Lower leg skin (tissue), 4 donors: ENCODE measurements around the gene MSMP. TPM values are rescaled to one million over a fixed set of nuclear protein-coding genes. Genes with fewer than 3 reads are reported as not detected.

Source experiments
- DNase-seq, 2 donors: peaks; one replicate each; pipeline ENCODE4 v3.0.0-alpha.2; 2019; ENCODE audit warnings: low spot score in 2 of 2
- H3K4me3 ChIP-seq: fragments of 200-600 bp; sonication (generic); 2 replicates; pipeline ENCODE4 v1.5.1; 2017; ENCODE audit warnings: mild to moderate bottlenecking, low read depth; ENCODE audit not compliant: poor library complexity, severe bottlenecking
- CTCF ChIP-seq, 3 donors: fragments of 450-650 bp; IDR thresholded peaks; one replicate each; pipeline ENCODE4 v1.5.1; 2016; ENCODE audit warnings: antibody characterized with exemption in 3 of 3, mild to moderate bottlenecking in 3 of 3, moderate library complexity in 2 of 3
- POLR2A ChIP-seq, 2 donors: fragments of 450-650 bp; IDR thresholded peaks; one replicate each; pipeline ENCODE4 v1.6.1; 2016 to 2017; ENCODE audit warnings: antibody characterized with exemption in 2 of 2, mild to moderate bottlenecking in 1 of 2, moderate library complexity in 1 of 2
- WGBS, 2 donors: methylation state at CpG; one replicate each; pipeline ENCODE4 v1.1.5; 2018; 5-methylcytosine and 5-hydroxymethylcytosine counted together
- intact Hi-C: fragments of 100-400 bp; cut with DNase I; formaldehyde crosslinking; loops from one replicate; pipeline ENCODE4 v1.15.0; 2023; ENCODE audit warnings: low total_unique reads
- total RNA-seq, 4 donors: library from RNA; depleted of rRNA; stranded (reverse); fragments of >200 nt; gene quantifications; one replicate each; pipeline ENCODE4 v1.1.0, GENCODE V29; 2016

MSMP gene
- total RNA-seq, 4 donors from 2014 or later: 0.55 to 2.8 TPM; not detected in 2

DNA sequence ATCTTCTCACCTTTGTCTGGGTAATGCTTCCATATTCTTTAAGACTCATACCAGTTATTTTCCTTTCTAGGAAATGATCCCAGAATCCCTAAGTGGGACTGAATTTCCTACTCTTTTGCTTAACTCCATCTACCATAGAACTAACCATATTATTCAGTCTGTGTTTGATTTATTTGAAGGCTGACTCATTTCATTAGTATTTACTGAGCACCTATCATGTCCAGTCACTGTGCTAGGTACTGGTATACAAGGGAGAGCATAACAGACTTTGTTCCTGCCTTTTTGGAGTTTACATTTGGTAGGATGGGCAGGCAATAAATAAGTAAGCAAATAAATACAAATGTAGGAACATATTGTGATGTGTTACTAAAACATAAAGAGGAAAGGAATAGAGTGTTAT, 41.6 kb upstream of the MSMP start:
- TF ChIP-seq CTCF (IDR thresholded peaks at IDR 0.05) (no peak), POLR2A (IDR thresholded peaks at IDR 0.05) (no peak)
- intact Hi-C loops: no loop called here
- no peak overlapping the region for H3K4me3 ChIP-seq
- no peak for DNase-seq

DNA sequence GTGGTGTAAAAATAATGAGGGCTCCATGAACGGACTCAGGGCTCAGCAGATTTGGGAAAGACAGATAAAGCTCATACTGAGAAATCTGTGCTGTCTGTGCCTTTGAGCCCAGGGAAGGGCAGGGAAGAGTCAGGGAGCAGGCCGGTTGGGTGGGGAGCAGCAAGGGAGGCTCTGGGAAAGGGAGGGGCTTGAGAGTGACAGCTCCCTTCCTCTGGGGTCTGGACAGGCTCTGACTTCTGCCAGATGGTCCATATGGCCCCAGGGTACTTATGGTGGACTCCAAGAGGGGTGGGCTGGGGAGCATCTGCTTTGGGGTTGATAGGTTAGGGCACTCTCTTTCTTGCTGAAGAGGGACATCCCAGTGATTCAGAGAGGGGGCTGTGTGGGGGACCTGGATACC, 39.4 kb upstream of the MSMP start:
- intact Hi-C loops: loop anchor here (5.0 kb wide), 2 partner anchors 89 to 154 kb away; no protein-coding TSS in a partner anchor
- DNase-seq: no peak
- H3K4me3 ChIP-seq: no peak overlapping the region
- TF ChIP-seq POLR2A (IDR thresholded peaks at IDR 0.05): no peak
- TF ChIP-seq CTCF (IDR thresholded peaks at IDR 0.05): no peak
- 65 to 67% methylated on average over 2 of the region's 2 CpGs for WGBS, 2 donors

GRCh38 chr9:35792826-35793225, 38.8 kb upstream of the MSMP start:
- WGBS, 2 donors: 83 to 86% methylated on average over 14 of the region's 14 CpGs
- no peak overlapping the region for H3K4me3 ChIP-seq
- TF ChIP-seq CTCF (IDR thresholded peaks at IDR 0.05): no peak
- TF ChIP-seq POLR2A (IDR thresholded peaks at IDR 0.05): no peak

DNA sequence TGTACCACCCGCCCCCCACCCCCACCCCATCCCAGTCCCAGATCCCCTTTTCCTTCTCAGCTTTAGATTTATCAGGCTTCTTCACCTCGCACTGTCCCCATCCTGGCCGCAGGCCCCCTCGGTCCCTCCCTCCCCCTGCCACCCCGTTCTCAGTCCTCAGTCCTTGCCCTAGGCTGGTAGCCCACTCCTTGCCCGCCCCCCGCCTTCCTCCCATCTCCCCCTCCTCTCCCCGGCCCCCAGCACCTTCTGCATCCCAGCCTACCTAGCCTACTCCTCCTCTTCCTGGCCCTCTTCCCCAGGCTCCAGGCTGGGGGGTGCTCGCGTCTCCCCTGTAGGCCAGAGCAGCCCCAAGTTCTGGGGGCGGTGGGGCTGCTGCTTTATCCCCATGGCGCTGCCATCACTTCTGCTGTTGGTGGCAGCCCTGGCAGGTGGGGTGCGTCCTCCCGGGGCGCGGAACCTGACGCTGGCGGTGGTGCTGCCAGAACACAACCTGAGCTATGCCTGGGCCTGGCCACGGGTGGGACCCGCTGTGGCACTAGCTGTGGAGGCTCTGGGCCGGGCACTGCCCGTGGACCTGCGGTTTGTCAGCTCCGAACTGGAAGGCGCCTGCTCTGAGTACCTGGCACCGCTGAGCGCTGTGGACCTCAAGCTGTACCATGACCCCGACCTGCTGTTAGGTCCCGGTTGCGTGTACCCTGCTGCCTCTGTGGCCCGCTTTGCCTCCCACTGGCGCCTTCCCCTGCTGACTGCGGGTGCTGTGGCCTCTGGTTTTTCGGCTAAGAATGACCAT, 38.1 kb upstream of the MSMP start:
- H3K4me3 ChIP-seq: no peak overlapping the region
- TF ChIP-seq CTCF (IDR thresholded peaks at IDR 0.05) (no peak), POLR2A (IDR thresholded peaks at IDR 0.05) (no peak)
- 70 to 78% methylated on average over 23 to 26 of the region's 34 CpGs for WGBS, 2 donors
- intact Hi-C loops: loop anchor here (5.0 kb wide), 2 partner anchors 90 to 155 kb away; no protein-coding TSS in a partner anchor
- no peak for DNase-seq

More at GRCh38 chr9:35792826-35793225, 38.8 kb upstream of the MSMP start:
- no peak for DNase-seq
- intact Hi-C loops: loop anchor here (5.0 kb wide), 2 partner anchors 89 to 154 kb away; no protein-coding TSS in a partner anchor

GRCh38 chr9:35791297-35791921, 37.3 kb upstream of the MSMP start, which contains the start of gene NPR2:
NPR2 (plus strand) TSS chr9:35791591; CDS start chr9:35792409, 818 bp downstream.
- intact Hi-C loops: loop anchor here (5.0 kb wide), 2 partner anchors 91 to 156 kb away; no protein-coding TSS in a partner anchor

More at GRCh38 chr9:35791297-35791921, 37.3 kb upstream of the MSMP start, which contains the start of gene NPR2:
- peak in 1 of 2 donors; percentile 88 for DNase-seq
- WGBS, 2 donors: 4 to 21% methylated on average over 26 to 56 of the region's 64 CpGs
- TF ChIP-seq POLR2A (IDR thresholded peaks at IDR 0.05) (no peak), CTCF (IDR thresholded peaks at IDR 0.05) (no peak)
- H3K4me3 ChIP-seq: no peak within 1 kb of the TSS
